Gastrocnemius medialis (tissue), 4 donors: Measurements from ENCODE around the gene CBL.

Source experiments
- CTCF ChIP-seq, 5 experiments: fragments of 450-650 bp in 3 of 5; fragments of 200-600 bp in 2 of 5; sonication (generic) in 2 of 5; IDR thresholded peaks in 4 of 5; conservative IDR thresholded peaks in 1 of 5; 1 replicate in 4 of 5; 2 replicates in 1 of 5; pipeline ENCODE4 v1.5.1; 2016 to 2019; ENCODE audit warnings: antibody characterized with exemption in 5 of 5, mild to moderate bottlenecking in 3 of 5, moderate library complexity in 3 of 5
- POLR2A ChIP-seq, 2 donors: fragments of 450-650 bp; IDR thresholded peaks; one replicate each; pipeline ENCODE4 v1.6.1; 2017; ENCODE audit warnings: antibody characterized with exemption in 2 of 2, mild to moderate bottlenecking in 2 of 2, moderate library complexity in 2 of 2

DNA sequence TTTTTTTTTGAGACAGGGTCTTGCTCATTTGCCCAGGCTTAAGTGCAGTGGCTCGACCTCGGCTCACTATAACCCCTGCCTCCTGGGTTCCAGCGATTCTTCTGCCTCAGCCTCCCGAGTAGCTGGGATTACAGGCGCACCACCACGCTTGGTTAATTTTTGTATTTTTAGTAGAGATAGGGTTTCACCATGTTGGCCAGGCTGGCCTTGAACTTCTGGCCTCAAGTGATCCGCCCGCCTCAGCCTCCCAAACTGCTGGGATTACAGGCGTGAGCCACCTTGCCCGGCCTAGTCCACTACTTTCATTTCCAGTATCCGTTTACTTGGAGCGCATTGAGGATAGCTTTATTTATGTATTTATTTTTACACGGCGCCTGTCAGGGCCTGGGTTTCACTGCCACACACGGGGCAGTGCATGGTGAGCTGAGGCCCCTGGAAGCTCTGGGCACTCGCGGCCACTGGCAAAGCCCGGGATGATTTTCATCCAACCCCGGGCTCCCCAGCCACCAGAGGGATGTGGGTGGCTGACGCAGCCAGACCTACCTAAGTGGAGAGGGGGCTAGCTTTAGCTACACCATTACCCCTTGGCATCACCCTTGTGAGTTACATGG, 116.9 kb downstream of the CBL start:
- no peak for TF ChIP-seq CTCF (IDR thresholded peaks at IDR 0.05 in 4 of 5, conservative IDR thresholded peaks at IDR 0.05 in 1 of 5)
- TF ChIP-seq POLR2A (IDR thresholded peaks at IDR 0.05): no peak
